ENCODE data around the gene OR56B1.

The OR56B1 gene

GRCh38 chr11:5727691-5728090 is 8.6 kb upstream of the OR56B1 start:
- DNase-seq (ENCODE audit: low read depth), result no peak

- DNase-seq (ENCODE audit: low read depth), result no peak
Measured at GRCh38 chr11:5737091-5737490, 843 bp downstream of the OR56B1 start.

GRCh38 chr11:5737670-5738392 is 1.6 kb downstream of the OR56B1 start:
- DNase-seq (ENCODE audit: low read depth), result no peak

- DNase-seq (ENCODE audit: low read depth), result no peak
Measured at GRCh38 chr11:5738431-5738830, 2.2 kb downstream of the OR56B1 start.

DNA sequence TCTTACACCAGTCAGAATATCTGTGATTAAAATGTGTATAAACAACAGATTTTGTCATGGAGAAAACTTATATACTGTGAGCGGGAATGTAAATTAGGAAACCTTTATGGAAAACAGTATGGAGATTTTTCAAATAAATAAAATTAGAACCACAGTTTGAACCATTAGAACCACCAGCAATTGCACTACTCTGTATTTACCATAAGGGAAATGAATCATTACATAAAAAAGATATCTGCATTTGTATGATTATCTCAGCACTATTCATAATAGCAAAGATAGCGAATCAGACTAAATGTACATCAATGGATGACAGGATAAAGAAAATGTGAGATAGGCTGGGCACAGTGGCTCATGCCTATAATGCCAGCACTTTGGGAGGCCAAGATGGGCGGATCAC is 10.4 kb downstream of the OR56B1 start:
- DNase-seq (ENCODE audit: low read depth), result no peak

DNA sequence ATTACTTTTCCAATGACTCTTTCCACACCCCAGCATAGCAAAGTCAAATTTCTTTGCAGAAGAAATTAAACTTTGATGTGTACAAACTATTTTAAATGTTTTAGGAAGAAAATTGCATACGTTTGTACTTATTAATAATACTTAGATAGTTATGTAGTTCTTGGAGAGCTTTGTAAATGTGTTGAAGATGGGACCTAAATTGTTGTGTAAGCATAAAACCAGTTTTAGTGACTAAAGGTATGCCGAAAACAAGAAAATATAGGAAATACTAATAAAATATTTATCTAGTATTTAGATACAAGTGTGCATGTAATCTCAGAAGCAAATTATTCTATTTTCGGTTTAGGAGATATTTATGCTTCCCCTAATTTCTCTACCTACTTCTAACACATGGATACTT is 13.6 kb downstream of the OR56B1 start:
- DNase-seq (ENCODE audit: low read depth), result no peak

- no peak for DNase-seq (ENCODE audit: low read depth)
Measured at GRCh38 chr11:5753943-5754342, 17.7 kb downstream of the OR56B1 start, which contains the start of gene OR52N4. Gene OR52N4, plus strand, starts transcription at chr11:5754243. Its CDS starts 498 bp downstream, at chr11:5754741.

DNA sequence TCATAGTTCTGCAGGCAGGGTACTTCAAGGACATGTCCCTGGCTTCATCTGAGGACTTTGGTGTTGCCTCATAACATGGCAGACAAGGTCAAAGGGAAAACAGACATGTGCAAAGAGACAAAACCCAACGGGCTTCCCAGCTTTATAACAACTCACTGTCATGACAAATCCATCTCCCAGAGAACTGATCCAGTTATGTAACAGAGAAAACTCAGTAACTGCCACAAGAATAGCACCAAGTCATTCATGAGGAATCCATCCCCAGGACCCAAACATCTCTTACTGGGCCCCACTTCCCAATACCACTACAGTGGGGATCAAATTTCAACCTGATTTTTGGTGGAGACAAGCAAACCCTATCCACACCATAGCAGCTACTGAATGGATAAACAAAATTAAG is 30.8 kb downstream of the OR56B1 start:
- DNase-seq (ENCODE audit: low read depth), result no peak

DNA sequence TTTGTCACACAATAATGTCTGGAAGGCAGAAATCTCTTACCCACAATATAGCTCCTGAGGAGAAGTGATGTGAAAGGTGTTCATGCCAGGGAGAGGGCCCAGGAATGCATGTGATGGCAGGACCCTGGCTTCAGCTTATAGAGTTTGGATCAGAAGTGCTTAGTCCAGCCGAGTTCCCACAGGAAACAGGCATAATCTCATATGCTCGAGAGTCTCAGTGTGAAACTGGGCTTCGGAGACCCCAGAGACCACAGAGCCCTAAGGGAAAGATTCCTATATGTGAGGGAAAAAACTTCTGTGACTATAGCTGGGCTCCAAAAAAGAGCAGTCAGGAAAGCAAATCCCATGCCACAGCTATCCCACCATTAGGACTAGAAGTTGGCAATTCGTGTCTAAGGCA is 47.0 kb downstream of the OR56B1 start, which contains the start of gene OR52N5:
Gene OR52N5, minus strand, starts transcription at position 101 of the 400 bp plus-strand sequence. CDS start 4,721 bp downstream, outside the sequence.
- DNase-seq (ENCODE audit: low read depth), result no peak

Data from GM04504 (cell line).